HG03354 (cell line): ENCODE results near the gene IRX3.

ENCODE experiments used
- ATAC-seq: cut with Tn5 transposase; IDR thresholded peaks from one replicate; pipeline ENCODE4 v1.9.1; 2021; ENCODE audit warnings: mild to moderate bottlenecking; ENCODE audit not compliant: unreplicated experiment, poor library complexity, severe bottlenecking

IRX3 gene

GRCh38 chr16:54240271-54241129, 46.1 kb downstream of the IRX3 start:
- no peak for ATAC-seq

DNA sequence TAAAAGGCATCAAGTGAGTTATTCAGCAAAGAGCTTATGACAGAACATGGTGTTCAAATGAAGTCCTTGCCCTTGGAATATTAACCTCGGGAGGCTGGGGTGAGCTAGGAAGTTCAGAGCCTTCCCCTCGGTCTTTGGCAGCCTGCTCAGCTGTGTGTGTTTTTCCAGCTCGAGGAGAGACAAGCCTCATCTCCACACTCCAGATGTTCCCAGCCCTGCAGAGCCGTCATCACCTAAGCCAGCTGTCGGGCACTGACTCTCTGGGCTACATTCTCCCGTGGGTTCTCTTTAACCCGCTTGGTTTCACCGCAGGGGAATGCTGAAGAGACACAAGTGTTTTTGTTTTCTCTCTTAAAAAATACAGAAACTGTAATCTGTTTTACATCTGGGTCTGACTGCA, 47.1 kb downstream of the IRX3 start:
- no peak for ATAC-seq

GRCh38 chr16:54236773-54237172, 49.8 kb downstream of the IRX3 start:
- ATAC-seq: no peak

GRCh38 chr16:54233615-54234014, 53.0 kb downstream of the IRX3 start:
- ATAC-seq: no peak
